Measurements from ENCODE around the gene TMC3.
"Not testable (repeated sequence)": the region's sequence is repeated elsewhere in the genome, so short reads cannot be mapped to it uniquely, and the experiment has no call there.

TMC3 gene

GRCh38 chr15:81373775-81374395, at the start of gene TMC3:
Gene TMC3, minus strand, starts transcription at chr15:81374213. Its CDS starts 136 bp downstream, at chr15:81374077.
- DNase-seq (ENCODE audit: low read depth in 2 of 2): no peak

GRCh38 chr15:81421461-81421860, 47.4 kb upstream of the TMC3 start:
- no peak for DNase-seq (ENCODE audit: low read depth in 2 of 2)

- DNase-seq (ENCODE audit: low read depth in 2 of 2): no peak
These were observed 45.4 kb upstream of the TMC3 start for GRCh38 chr15:81419332-81419943.

GRCh38 chr15:81418891-81419290, 44.9 kb upstream of the TMC3 start:
- DNase-seq (ENCODE audit: low read depth in 2 of 2): no peak

- no peak for DNase-seq (ENCODE audit: low read depth in 2 of 2)
These were observed 44.4 kb upstream of the TMC3 start for GRCh38 chr15:81418444-81418843.

- not testable (repeated sequence) for DNase-seq (ENCODE audit: low read depth in 2 of 2)
These were observed 40.4 kb upstream of the TMC3 start for GRCh38 chr15:81414274-81414968.

- no peak for DNase-seq (ENCODE audit: low read depth in 2 of 2)
These were observed 39.8 kb upstream of the TMC3 start for GRCh38 chr15:81413851-81414250.

- no peak for DNase-seq (ENCODE audit: low read depth in 2 of 2)
These were observed 38.1 kb upstream of the TMC3 start for GRCh38 chr15:81411969-81412633.

GRCh38 chr15:81411051-81411450, 37.0 kb upstream of the TMC3 start:
- DNase-seq (ENCODE audit: low read depth in 2 of 2): no peak

GRCh38 chr15:81410318-81410753, 36.3 kb upstream of the TMC3 start:
- DNase-seq (ENCODE audit: low read depth in 2 of 2): no peak

GRCh38 chr15:81407718-81408117, 33.7 kb upstream of the TMC3 start:
- no peak for DNase-seq (ENCODE audit: low read depth in 2 of 2)

GRCh38 chr15:81407176-81407575, 33.2 kb upstream of the TMC3 start:
- no peak for DNase-seq (ENCODE audit: low read depth in 2 of 2)

- no peak for DNase-seq (ENCODE audit: low read depth in 2 of 2)
These were observed 26.7 kb upstream of the TMC3 start for GRCh38 chr15:81400640-81401236.

- DNase-seq (ENCODE audit: low read depth in 2 of 2): no peak
These were observed 25.0 kb upstream of the TMC3 start for GRCh38 chr15:81398910-81399551.

- no peak for DNase-seq (ENCODE audit: low read depth in 2 of 2)
These were observed 24.4 kb upstream of the TMC3 start for GRCh38 chr15:81398456-81398855.

- no peak for DNase-seq (ENCODE audit: low read depth in 2 of 2)
These were observed 20.6 kb upstream of the TMC3 start for GRCh38 chr15:81394603-81395002.

- DNase-seq (ENCODE audit: low read depth in 2 of 2): no peak
These were observed 17.6 kb upstream of the TMC3 start for GRCh38 chr15:81391657-81392056.

- DNase-seq (ENCODE audit: low read depth in 2 of 2): no peak
These were observed 14.4 kb upstream of the TMC3 start for GRCh38 chr15:81388436-81388770.

- no peak for DNase-seq (ENCODE audit: low read depth in 2 of 2)
These were observed 13.8 kb upstream of the TMC3 start for GRCh38 chr15:81387621-81388435.

GRCh38 chr15:81386947-81387346, 12.9 kb upstream of the TMC3 start:
- no peak for DNase-seq (ENCODE audit: low read depth in 2 of 2)

- no peak for DNase-seq (ENCODE audit: low read depth in 2 of 2)
These were observed 11.7 kb upstream of the TMC3 start for GRCh38 chr15:81385721-81386076.
